Stimulated activated CD4-positive, alpha-beta T cell treated with anti-CD3 and anti-CD28 coated beads, Interleukin-2, amount 100 ng/mL, for 4 hours (primary cell): Measurements from ENCODE around the gene KLLN.
A peak's percentile ranks its signal among the peaks of the same experiment; 100 is the strongest.
"Not testable (repeated sequence)": the region's sequence is repeated elsewhere in the genome, so short reads cannot be mapped to it uniquely, and the experiment has no call there.

Experiments used
- DNase-seq: peaks from one replicate; pipeline ENCODE4 v3.0.0-alpha.2; 2020; ENCODE audit warnings: low read depth

KLLN gene

DNA sequence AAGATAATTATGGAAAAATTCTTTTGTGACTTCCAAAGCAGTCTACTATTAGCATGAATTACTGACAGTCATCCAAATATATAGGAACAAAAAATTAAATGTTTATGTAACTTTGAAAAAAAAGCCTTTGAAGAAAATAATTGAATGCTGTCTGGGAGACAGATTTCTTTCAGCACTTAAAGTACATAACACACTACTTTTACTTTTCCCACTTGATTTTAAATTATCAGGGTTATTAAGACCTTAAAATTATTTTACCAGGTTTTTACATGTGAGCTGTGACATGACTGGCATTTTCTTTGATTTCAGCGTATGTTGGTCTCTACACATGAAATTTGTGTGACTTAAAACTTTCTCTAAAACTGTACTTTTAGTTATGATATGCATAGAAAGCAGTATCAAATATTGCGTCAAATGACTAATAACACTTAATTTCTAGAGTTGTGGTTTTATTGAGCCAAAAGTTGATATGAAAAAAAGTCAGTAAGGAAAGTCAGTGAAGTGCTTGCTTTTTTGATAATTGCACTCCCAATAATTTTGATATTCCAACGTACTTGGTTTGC lies 3.2 kb upstream of the KLLN start:
- no peak for DNase-seq

DNA sequence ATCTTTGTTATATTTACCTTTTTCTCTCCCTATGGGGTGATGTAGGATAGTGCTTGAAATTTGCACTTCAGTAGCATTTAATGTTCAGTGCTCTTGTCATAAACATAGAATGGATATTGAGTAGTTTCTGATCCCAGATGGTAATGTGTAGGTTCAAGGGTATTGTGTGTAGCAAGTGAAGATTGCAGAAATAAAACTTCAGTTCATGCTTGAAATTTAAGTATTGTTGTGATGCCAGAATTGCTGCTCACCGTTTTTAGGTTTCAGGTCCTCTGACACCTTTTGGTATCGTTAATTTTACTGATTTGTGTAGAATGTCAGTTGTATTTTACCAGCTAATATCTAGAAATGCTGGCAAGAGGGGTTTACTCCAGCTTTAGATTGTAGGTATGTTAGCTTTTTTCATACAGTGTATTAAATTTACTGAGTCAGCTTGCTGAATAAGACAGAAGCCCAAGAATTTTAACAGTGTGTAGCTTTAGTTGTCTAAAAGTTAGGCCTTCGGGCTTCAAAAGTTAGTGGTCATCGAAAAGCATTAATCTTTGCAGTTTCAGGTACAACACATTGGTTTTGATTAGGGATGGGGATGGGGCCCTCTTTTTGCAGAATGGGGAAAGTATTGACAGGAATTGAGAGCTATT lies 2.0 kb upstream of the KLLN start:
- DNase-seq: no peak

DNA sequence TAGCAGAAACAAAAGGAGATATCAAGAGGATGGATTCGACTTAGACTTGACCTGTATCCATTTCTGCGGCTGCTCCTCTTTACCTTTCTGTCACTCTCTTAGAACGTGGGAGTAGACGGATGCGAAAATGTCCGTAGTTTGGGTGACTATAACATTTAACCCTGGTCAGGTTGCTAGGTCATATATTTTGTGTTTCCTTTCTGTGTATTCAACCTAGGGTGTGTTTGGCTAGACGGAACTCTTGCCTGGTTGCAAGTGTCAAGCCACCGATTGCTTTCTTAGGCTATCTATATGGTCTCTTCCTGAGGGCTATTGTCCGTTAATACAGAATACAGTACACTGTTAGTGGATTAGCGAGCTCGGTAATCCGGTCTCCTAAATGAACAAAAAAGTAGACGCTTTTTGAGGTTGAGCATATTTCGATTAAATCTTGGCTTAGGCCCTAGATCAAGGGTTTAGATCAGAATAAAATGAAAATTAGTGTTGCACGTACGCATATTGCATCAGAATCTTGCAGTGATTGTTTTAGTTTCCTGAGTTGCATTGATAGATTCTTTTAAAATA lies 1.2 kb upstream of the KLLN start:
- no peak for DNase-seq

DNA sequence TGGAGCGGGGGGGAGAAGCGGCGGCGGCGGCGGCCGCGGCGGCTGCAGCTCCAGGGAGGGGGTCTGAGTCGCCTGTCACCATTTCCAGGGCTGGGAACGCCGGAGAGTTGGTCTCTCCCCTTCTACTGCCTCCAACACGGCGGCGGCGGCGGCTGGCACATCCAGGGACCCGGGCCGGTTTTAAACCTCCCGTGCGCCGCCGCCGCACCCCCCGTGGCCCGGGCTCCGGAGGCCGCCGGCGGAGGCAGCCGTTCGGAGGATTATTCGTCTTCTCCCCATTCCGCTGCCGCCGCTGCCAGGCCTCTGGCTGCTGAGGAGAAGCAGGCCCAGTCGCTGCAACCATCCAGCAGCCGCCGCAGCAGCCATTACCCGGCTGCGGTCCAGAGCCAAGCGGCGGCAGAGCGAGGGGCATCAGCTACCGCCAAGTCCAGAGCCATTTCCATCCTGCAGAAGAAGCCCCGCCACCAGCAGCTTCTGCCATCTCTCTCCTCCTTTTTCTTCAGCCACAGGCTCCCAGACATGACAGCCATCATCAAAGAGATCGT lies 690 bp upstream of the KLLN start:
- DNase-seq: not testable (repeated sequence)

GRCh38 chr10:87862679-87863052 lies 667 bp downstream of the KLLN start:
- peak; percentile 54 for DNase-seq

DNA sequence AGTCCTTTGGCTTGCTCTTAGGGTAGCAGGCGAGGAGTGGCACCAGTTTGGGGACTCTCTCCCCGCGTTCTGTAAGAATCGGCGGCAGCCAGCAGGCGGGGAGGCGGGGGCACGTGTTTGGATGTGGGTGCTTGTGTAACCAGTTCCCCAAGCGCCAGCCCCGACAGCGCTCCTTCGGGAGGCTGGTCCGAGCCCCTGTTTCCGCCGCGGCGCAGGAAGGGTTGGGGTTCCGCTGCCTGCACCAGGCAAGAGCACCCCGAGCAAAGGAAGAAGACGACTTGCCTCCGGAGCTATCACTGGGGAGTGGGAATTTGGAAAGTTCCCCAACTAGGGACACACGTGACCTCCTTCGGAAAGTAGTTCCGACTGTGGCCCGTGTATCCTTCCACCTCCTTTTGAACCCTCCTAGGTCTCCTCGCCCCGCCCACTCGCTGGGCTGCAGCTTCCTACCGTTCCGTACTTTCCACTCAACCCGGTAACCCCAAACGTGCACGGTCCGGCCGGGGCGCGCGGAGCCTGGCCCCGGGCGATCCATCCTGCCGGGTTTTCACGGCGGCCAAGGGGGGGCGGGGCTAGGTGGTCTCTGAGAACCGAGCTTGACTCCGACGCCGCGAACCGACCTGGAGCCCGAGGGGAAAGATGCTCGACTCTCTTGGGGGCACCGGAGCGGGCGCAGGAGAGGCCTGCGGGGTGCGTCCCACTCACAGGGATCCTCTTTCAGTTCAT lies 1.2 kb downstream of the KLLN start:
- peak; percentile 88 for DNase-seq

- no peak for DNase-seq
Observed at GRCh38 chr10:87861566-87861952, 1.8 kb downstream of the KLLN start.

- no peak for DNase-seq
Observed at GRCh38 chr10:87860816-87861403, 2.4 kb downstream of the KLLN start.

DNA sequence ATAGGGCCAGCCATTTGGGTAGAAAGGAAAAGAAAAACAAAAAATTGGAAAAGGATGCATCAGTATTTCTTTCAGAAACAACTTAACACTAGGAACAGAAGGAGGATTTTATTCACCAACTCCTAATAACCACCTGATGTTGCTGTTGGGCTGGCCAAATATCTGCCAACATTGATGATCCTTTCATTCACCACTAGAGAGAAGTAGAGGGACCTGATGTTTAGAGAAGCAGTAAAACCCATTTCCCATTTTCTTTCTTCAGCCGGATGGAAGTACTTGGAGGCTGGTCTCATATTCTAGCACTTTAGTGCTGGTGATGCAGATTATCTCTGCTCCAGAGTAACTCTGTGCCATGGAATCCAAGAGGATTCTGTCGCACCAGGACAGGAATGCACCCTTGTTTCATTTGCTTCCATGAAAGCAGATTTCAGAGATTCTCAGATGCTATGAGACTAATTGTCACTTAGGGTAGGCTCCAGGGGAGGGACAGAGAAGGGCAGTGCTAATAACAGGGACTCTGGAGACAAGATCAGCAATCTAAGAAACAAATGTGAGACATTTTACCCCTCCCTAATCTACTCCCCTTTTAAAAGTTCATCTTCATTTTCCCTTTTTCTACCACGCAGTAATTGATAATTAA lies 3.1 kb downstream of the KLLN start:
- peak; percentile 23 for DNase-seq

GRCh38 chr10:87855665-87856064 lies 7.7 kb downstream of the KLLN start:
- not testable (repeated sequence) for DNase-seq

DNA sequence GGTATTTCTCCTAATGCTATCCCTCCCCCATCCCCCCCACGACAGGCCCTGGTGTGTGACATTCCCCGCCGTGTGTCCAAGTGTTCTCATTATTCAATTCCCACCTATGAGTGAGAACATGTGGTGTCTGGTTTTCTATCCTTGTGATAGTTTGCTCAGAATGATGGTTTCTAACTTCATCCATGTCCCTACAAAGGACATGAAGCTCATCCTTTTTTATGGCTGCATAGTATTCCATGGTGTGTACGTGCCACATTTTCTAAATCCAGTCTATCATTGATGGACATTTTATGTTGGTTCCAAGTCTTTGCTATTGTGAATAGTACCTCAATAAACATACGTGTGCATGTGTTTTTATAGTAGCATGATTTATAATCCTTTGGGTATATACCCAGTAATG lies 8.1 kb downstream of the KLLN start:
- not testable (repeated sequence) for DNase-seq

DNA sequence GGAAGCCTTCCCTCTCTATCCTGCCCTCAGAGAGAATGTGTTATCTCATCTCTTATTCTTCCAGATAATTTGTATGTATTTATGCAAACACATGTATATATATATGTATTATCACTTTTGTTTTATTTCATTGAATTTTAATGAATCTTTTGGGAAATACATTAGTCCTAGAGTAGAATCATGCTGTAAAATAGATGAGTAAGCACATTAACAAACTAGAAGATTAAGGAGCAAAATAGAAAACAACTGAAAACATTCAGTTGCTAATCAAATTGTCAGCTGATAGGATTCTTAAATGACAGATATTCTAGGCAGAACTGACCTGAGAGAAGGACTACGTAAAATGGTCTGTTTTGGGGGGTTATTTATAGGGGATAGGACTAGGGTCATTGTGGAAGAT lies 11.2 kb downstream of the KLLN start:
- DNase-seq: no peak

GRCh38 chr10:87850742-87851205 lies 12.6 kb downstream of the KLLN start:
- peak; percentile 35 for DNase-seq

GRCh38 chr10:87849001-87849400 lies 14.3 kb downstream of the KLLN start:
- DNase-seq: no peak

DNA sequence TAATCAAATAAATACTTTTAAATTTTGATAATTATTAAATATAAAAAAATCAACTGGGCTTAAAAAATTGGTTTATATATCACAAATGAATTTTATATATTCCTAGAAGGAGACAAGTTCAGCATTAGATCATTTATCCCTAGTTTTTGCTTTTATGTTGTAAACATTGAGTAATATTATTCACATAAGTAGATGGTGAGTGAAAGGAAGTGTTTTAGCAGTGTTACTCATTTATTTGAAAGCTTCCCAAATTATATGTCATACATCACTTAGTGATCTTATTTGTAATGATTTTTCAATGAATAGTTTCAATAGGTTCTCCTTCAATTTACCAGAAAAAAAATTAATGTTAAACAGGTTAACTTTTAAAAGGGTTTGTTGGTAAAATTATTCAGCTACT lies 15.8 kb downstream of the KLLN start:
- no peak for DNase-seq

- not testable (repeated sequence) for DNase-seq
Observed at GRCh38 chr10:87846711-87847110, 16.6 kb downstream of the KLLN start.

- no peak for DNase-seq
Observed at GRCh38 chr10:87846023-87846422, 17.3 kb downstream of the KLLN start.

GRCh38 chr10:87845624-87845998 lies 17.7 kb downstream of the KLLN start:
- DNase-seq: no peak

GRCh38 chr10:87844837-87845623 lies 18.3 kb downstream of the KLLN start:
- no peak for DNase-seq

GRCh38 chr10:87843714-87844113 lies 19.6 kb downstream of the KLLN start:
- no peak for DNase-seq
